Progenitor cell of endocrine pancreas (in vitro differentiated cells): ENCODE measurements around the gene HEPACAM. TPM values are rescaled to one million over a fixed set of nuclear protein-coding genes. Genes with fewer than 3 reads are reported as not detected.

Source experiments
- DNase-seq: peaks from one replicate; pipeline ENCODE4 v3.0.0; 2021; ENCODE audit warnings: low spot score; ENCODE audit not compliant: unreplicated experiment
- H3K27ac Mint-ChIP-seq: 2 replicates; pipeline ENCODE4 v1.8.0; 2021; ENCODE audit warnings: mild to moderate bottlenecking, moderate library complexity, mixed read lengths
- H3K27me3 Mint-ChIP-seq: 2 replicates; pipeline ENCODE4 v1.8.0; 2021; ENCODE audit warnings: mixed read lengths
- H3K36me3 Mint-ChIP-seq: 2 replicates; pipeline ENCODE4 v1.8.0; 2022; ENCODE audit warnings: mixed read lengths; ENCODE audit not compliant: insufficient read depth
- H3K4me1 Mint-ChIP-seq: 2 replicates; pipeline ENCODE4 v1.8.0; 2021; ENCODE audit warnings: low read depth, mixed read lengths
- H3K4me3 Mint-ChIP-seq: 2 replicates; pipeline ENCODE4 v1.8.0; 2021; ENCODE audit warnings: low read depth, mild to moderate bottlenecking, moderate library complexity, mixed read lengths
- H3K9me3 Mint-ChIP-seq: 2 replicates; pipeline ENCODE4 v1.8.0; 2021; ENCODE audit warnings: low read depth, mixed read lengths
- total RNA-seq: library from RNA; stranded (reverse); gene quantifications from 2 replicates; pipeline ENCODE4 v1.2.1, GENCODE V29; 2021
- TF ChIP-seq, protein P1 (sequence below): fragments of 200-600 bp; sonication (generic); IDR thresholded peaks from one replicate; pipeline ENCODE4 v1.5.0; 2021; ENCODE audit warnings: antibody characterized with exemption, mild to moderate bottlenecking; ENCODE audit not compliant: unreplicated experiment

Gene HEPACAM
- total RNA-seq, 1 donor from 2014 or later = 0.07 TPM

DNA sequence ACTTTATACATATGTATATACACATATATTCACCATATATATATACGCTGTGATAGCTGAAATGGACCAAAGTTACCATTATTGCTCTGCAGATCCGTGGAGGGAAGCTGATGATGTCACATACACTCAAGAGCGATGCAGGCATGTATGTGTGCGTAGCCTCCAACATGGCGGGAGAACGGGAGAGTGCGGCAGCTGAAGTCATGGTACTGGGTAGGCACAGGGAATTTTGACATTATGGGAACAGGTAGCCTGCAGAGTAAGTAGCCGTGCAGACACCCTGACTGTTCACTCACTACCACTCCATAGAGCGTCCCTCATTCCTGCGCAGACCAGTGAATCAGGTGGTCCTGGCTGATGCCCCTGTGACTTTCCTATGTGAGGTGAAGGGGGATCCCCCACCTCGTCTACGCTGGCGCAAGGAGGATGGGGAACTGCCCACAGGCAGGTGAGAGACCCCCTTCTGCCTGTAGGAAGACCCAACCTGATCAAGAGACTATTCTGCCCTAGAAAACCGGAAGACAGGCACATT, 65.9 kb downstream of the HEPACAM start:
- Mint-ChIP-seq H3K27me3 (peaks cover 100% of the 10 kb centered on the region), H3K4me1 (no peaks in the 10 kb centered on the region), H3K36me3 (no peaks in the 10 kb centered on the region), H3K4me3 (no peak overlapping the region), H3K9me3 (no peaks in the 10 kb centered on the region), H3K27ac (no peak overlapping the region)
- TF ChIP-seq, protein P1, sequence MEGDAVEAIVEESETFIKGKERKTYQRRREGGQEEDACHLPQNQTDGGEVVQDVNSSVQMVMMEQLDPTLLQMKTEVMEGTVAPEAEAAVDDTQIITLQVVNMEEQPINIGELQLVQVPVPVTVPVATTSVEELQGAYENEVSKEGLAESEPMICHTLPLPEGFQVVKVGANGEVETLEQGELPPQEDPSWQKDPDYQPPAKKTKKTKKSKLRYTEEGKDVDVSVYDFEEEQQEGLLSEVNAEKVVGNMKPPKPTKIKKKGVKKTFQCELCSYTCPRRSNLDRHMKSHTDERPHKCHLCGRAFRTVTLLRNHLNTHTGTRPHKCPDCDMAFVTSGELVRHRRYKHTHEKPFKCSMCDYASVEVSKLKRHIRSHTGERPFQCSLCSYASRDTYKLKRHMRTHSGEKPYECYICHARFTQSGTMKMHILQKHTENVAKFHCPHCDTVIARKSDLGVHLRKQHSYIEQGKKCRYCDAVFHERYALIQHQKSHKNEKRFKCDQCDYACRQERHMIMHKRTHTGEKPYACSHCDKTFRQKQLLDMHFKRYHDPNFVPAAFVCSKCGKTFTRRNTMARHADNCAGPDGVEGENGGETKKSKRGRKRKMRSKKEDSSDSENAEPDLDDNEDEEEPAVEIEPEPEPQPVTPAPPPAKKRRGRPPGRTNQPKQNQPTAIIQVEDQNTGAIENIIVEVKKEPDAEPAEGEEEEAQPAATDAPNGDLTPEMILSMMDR = no peak
- DNase-seq = no peak

DNA sequence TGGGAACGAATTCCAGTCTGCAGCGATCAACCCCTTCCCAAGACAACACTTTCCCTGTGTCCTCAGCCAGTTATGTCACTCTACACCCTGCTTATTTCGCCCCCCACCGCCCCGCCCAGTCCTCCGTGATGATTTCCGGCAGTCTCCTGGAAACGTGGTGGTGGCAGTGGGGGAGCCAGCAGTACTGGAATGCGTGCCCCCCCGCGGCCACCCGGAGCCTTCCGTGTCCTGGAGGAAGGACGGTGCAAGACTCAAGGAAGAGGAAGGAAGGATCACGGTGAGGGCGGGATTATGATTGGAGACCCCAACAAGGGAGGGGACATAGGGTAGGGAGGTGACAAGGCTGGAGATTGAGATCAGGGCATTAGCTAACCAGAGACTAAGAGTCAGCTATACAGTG, 66.5 kb downstream of the HEPACAM start:
- Mint-ChIP-seq H3K27ac (no peak overlapping the region), H3K4me3 (no peak overlapping the region), H3K4me1 (no peaks in the 10 kb centered on the region), H3K27me3 (peaks cover 100% of the 10 kb centered on the region), H3K9me3 (no peaks in the 10 kb centered on the region), H3K36me3 (no peaks in the 10 kb centered on the region)
- no peak for DNase-seq
- TF ChIP-seq, protein P1 = no peak

Other genes starting within 250 kb of the HEPACAM start
- gene NRGN, start 196.1 kb downstream of the HEPACAM start, total RNA-seq = 4.9 and 5.9 TPM in 2 replicates
- 1.8 and 2.6 TPM in 2 replicates for gene VSIG2, start 183.8 kb downstream of the HEPACAM start, total RNA-seq
- 1.4 and 1.6 TPM in 2 replicates for gene ESAM, start 173.8 kb downstream of the HEPACAM start, total RNA-seq
- gene MSANTD2, start 135.6 kb downstream of the HEPACAM start, total RNA-seq = 33.9 and 41.6 TPM in 2 replicates
- 9.9 and 10.2 TPM in 2 replicates for gene ROBO3, start 70.6 kb downstream of the HEPACAM start, total RNA-seq
- not detected in 2 replicates for gene ROBO4, start 38.2 kb downstream of the HEPACAM start, total RNA-seq
- not detected in 2 replicates for gene HEPN1, start 16.8 kb downstream of the HEPACAM start, total RNA-seq
- 3.8 and 4.0 TPM in 2 replicates for gene CCDC15, start 18.2 kb upstream of the HEPACAM start, total RNA-seq
- gene SLC37A2, start 127.3 kb upstream of the HEPACAM start, total RNA-seq = 0.51 and 0.62 TPM in 2 replicates
- gene TMEM218, start 175.6 kb upstream of the HEPACAM start, total RNA-seq = 16.9 and 18.1 TPM in 2 replicates
- gene PKNOX2, start 228.7 kb upstream of the HEPACAM start, total RNA-seq = 32.8 and 39.9 TPM in 2 replicates